NCI-H446 (cell line): ENCODE data around the gene ARHGAP19.

Source experiments
- DNase-seq, 2 experiments: peaks; one replicate each; lab custom pipeline; 2025; lab: John Stamatoyannopoulos, UW

Gene ARHGAP19

DNA sequence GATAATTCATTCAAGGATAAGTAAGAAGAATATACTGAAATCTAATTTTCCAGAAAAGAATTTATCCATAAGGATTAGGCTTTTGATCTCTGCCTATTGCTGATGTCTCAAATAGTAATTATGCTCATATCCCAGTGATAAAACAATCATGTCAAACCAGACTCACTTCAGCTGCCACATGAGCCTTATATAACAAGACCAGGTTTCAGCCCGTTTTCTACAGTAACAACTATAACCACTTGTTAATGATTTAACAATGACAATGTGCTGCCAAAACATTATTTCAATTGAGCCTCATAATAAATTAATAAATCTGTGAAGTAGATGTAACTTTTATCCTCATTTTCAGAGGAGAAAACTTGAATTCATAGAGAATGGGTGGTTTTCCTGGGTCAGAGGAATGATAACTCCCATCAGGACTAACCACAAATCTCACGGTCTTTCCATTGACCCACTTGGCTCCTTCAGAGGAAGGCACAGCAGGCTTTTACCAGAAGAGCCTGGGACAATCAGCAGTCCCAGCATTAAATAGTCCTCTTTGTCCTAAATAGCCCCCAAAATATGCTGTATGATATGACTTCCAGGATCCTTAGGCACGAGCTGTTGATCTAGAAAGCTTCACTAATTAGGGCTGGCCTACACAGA, 64.2 kb downstream of the ARHGAP19 start:
- DNase-seq = no peak

- no peak for DNase-seq
Measured at GRCh38 chr10:97226398-97226797, 66.0 kb downstream of the ARHGAP19 start.

DNA sequence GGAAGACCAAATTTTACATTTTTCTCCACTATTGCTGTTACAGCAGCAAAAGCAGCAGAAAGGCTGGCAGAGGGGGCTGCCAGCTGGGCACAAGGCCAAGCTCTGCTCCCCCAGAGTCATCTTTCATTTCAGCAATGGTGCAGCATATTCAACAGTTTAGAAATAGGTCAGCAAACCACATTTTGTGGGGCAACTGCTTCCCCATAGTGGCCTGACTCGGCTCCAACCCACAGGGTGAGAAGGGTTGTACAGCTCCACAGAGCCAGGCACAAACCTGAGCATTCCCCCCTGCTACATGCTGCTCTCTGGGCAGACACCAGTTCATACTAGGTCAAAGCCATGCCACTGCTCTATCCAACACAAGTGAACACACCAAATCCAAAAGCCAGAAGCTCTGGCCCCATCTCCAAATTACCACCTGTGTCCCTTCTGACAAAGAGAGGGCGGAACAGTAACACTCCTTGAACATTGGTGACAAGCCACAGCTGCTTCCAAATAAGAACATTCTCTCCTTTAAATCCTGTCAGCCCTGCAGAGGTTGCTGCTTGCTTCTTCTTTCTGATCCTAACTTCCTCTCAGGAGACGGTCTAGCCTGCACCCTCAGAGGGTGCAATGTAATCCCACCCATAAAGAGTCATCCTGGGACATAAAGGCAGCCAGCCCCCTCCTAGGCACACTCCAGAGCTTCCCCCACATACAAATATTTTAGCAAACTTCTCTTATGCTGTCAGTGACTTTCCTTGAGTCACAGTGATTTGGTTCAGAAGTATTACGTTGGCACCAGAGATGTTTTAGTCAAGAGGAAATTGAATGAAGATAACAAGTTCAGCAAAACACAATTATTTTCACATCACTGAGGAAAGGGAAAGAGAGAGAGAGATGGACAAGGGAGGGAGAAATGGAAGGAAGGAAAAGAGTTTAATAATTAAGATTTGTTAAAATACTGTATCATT, 67.7 kb downstream of the ARHGAP19 start:
- no peak for DNase-seq

GRCh38 chr10:97222326-97222961, 70.0 kb downstream of the ARHGAP19 start:
- no peak for DNase-seq

- DNase-seq = no peak
Measured at GRCh38 chr10:97220355-97220754, 72.1 kb downstream of the ARHGAP19 start.

GRCh38 chr10:97217299-97217698, 75.1 kb downstream of the ARHGAP19 start:
- no peak for DNase-seq

DNA sequence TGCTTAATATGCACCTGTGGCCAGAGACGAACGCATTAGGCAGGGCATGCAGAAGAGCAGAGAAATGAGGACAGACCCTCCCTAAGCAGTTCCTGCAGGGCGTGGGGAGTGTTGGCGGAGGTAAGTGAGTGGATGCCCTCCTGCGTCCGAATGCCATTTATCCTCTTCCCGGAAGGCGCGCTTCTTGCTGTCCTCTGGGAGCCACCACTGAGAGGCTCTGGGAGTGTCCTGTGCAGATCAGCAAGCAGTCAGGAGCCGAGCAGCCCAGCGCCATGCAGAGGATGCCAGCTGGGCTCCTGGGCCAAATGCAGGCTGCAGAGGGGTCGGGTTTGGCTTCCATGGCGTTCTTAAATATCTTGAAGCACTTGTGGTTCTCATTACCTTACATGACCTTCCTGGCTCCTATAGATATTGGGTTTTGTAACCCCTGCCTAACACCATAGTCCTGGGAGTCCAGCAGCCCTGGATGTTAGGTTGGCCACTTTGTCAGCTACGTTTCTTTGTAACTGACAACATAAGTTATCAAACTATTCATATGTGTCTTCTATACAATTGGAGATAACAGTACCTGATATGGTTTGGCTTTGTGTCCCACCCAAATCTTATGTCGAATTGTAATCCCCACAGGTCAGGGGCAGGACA, 76.7 kb downstream of the ARHGAP19 start:
- DNase-seq = no peak

GRCh38 chr10:97213431-97213830, 79.0 kb downstream of the ARHGAP19 start:
- DNase-seq = no peak

DNA sequence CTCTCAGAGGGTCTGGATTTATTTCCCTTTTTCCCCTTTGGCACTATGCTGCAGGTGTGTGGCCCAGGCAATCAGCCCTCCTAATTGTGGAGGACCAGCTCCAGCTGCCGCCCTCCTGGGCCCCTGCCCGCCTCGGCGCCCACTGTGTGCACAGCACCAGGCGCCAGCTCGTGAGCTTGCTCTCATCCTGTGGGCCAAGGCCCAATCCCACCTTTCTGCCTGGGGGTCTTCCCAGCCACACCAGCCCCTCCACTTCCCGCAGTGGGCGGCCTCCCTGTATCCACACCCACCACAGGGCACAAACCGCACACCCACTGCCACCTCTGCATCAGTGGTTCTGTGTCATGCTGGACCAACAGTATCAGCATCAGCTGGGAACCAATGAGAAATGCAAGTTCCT, 81.2 kb downstream of the ARHGAP19 start:
- DNase-seq = no peak

DNA sequence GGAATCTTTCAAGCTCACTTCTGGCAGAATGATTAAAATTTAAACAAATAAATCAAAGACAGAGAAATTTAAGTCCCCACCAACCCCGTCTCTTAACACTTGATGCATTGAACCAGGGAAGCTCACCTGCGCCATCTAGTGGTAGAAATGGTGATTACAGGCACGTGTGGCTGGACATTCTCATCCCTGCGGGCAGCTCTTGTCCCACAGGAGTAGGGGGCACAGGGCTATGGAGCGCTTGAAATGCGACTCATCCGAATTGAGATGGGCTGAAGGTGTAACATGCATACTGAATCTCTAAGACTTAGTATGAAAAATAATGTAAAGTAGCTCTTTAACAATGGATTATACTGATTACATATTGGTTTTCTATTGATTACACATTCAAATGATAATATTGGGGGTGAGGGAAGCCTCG, 81.9 kb downstream of the ARHGAP19 start:
- DNase-seq = peak; percentile 30 to 52

DNA sequence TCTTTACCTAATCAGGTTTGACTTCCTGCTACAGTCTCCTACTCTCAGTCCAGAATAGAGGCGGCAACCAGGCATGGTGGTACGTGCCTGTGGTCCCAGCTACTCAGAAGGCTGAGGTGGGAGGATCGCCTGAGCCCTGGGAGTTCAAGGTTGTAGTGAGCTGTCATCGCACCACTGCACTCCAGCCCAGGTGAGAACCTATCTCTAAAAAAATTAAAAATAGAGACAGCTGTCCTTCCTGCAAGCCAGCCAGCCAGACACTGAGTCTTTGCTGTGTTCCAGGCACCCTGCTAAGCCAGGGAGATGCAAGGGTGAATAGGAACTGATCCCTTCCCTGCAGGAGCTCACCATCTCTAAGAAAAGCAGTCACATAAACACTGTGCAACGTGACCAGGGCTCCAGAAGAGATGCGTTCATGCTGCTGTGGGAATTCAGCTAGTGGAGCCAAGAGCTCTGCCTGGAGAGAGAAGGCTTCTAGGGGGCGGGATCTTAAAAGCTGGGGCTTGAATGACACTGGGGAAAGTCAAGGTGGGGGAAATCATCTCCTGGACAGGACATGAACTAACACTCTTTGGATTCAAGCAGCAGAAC, 84.6 kb downstream of the ARHGAP19 start:
- no peak for DNase-seq

DNA sequence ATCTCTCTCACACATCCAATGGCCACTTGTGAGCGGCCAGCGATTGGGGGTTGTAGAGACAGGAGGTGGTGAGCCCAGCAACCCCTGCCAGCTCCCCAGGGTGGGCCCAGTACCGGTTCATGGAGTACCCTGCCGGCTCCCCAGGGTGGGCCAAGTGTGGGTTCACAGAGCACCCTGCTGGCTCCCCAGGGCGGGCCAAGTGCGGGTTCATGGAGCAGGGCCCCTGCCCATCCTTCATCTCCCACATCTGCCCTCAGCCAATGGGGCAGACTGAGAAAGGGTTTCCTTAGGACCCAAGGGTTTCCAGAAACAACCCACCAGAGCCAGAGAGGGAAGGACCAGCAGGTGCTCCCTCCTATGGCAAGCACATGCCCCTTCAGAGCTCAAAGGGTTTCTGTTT, 85.3 kb downstream of the ARHGAP19 start:
- no peak for DNase-seq

DNA sequence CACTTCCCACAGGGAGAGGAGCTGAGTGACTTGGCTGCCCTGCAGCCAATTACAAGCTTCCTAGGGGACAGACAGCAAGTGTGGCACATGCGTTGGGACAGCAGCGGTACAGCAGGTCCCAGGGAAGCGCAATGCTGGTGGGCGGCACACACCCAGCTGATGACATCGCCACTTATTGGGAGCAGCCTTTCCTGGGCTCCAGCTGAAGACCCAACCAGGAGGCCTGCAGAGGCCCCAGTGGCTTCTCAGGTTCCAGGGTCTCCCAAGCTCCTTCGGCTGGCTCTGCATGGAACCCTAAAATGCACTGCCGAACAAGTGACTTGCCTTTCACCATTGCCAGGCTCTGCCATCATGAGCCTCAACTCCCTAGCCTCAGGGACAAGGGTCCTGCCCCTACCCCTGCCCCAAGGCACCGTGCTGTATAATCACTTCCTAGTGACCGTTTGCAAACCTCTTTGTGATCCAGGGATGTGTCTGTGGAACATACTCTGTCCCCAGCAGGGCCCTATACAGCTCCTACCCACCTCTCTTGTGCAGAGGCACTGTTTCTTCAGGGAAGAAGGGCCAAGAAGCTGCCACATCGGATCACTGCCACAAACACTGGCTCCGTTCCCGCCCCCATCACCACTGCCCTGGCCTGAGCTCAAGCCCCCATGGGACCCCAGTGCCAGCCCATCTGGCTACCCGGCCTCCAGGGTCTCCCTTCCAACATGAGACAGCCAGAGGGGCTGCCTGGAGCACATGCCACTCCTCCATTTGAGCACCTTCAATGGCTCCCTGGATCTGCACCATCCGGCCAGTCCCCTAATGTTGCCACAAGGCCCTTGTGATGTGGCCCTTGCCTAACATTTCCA, 87.4 kb downstream of the ARHGAP19 start:
- no peak for DNase-seq

GRCh38 chr10:97203220-97203619, 89.2 kb downstream of the ARHGAP19 start:
- no peak for DNase-seq

DNA sequence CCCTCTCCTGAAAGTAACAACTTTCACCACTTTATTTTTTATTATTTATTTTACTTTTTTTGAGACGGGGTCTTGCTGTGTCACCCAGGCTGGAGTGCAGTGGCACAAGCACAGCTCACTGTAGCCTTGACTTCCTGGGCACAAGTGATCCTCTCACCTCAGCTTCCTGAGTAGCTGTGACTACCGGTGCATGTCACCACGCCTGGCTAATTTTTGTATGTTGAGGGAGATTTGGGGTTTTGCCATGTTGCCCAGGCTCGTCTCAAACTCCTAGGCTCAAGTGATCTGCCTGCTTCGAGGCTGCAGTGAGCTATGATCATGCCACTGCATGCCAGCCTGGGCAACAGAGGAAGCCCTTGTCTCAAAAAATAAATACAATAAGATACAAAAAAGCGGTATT, 91.8 kb downstream of the ARHGAP19 start:
- DNase-seq = no peak

DNA sequence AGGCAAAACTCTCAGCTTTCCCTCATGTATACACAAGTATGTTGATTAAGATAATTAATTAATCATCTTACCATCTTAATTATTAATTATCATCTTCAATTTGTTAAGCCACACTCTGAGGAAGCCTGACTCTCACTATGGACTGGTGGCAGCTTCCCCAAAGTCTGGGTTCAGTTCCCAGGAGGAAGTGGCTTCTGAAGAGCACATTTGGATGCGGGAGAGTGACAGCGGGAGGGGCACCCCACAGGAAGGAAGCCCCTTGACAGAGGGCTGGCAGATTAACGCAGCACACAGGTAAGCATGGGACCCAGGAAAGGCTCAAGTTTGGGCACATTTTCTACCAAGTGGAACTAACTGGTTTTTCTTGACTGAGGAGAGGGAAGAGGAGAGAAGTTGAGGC, 93.3 kb downstream of the ARHGAP19 start:
- DNase-seq = no peak

DNA sequence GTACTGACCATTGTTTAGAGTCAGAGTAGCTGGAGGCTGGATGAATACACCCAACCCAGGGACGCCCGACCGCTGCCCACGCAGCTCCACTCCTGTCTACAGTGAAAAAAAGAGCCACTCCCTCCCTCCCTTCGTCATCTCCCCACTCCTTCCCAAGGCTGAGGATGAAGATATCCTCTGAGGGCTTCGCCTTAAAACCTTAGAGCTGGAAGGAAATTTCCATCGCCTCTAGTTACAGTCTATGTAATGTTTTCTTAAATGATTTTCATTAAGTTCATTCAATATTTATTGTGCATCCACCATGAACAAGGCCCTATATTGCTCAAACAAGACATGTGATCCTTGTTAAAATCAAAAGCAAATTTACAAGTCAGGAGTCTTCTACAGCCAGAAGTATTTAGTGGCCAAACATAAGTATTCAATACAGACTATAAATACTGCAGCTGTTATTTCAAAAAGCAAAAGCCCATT, 95.4 kb downstream of the ARHGAP19 start:
- DNase-seq = no peak

GRCh38 chr10:97196223-97197029, 96.0 kb downstream of the ARHGAP19 start:
- peak; percentile 19 to 59 for DNase-seq

GRCh38 chr10:97195706-97196222, 96.7 kb downstream of the ARHGAP19 start:
- no peak for DNase-seq

DNA sequence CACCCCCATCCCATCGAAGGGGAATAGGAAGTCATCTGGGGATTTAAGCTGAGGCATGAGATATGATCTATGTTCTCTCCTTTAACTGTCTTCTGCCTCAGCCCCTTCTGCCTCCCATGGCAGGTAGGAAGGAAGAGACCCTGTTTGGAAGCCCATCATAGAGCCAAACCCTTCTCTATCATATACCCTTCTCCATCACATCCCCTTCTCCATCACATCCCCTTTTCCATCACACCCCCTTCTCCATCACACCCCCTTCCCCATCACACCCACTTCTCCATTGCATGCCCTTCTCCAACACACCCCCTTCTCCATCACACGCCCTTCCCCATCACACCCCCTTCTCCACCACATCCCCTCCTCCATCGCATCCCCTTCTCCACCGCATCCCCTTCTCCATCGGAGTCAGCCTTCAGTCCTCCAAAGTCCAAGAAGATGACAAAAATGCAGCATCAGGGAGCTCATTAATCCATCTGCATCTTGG, 99.4 kb downstream of the ARHGAP19 start:
- DNase-seq = no peak
